Measurements from ENCODE around the gene USP14.

USP14 gene

GRCh38 chr18:159933-160332, 1.6 kb downstream of the USP14 start:
- DNase-seq (ENCODE audit: low read depth in 2 of 2), result no peak

GRCh38 chr18:160831-161570, 2.6 kb downstream of the USP14 start:
- DNase-seq (ENCODE audit: low read depth in 2 of 2), result no peak

GRCh38 chr18:172361-172760, 14.0 kb downstream of the USP14 start:
- no peak for DNase-seq (ENCODE audit: low read depth in 2 of 2)

- no peak for DNase-seq (ENCODE audit: low read depth in 2 of 2)
These were observed 21.1 kb downstream of the USP14 start for GRCh38 chr18:179499-179898.

- DNase-seq (ENCODE audit: low read depth in 2 of 2), result no peak
These were observed 23.4 kb downstream of the USP14 start for GRCh38 chr18:181711-182110.

- DNase-seq (ENCODE audit: low read depth in 2 of 2), result no peak
These were observed 25.4 kb downstream of the USP14 start for GRCh38 chr18:183769-184168.

- DNase-seq (ENCODE audit: low read depth in 2 of 2), result no peak
These were observed 30.9 kb downstream of the USP14 start for GRCh38 chr18:189254-189653.

GRCh38 chr18:191725-192124, 33.4 kb downstream of the USP14 start:
- no peak for DNase-seq (ENCODE audit: low read depth in 2 of 2)

- no peak for DNase-seq (ENCODE audit: low read depth in 2 of 2)
These were observed 34.4 kb downstream of the USP14 start for GRCh38 chr18:192801-193200.

GRCh38 chr18:195651-196050, 37.3 kb downstream of the USP14 start:
- DNase-seq (ENCODE audit: low read depth in 2 of 2), result no peak

GRCh38 chr18:199214-199613, 40.9 kb downstream of the USP14 start:
- DNase-seq (ENCODE audit: low read depth in 2 of 2), result no peak

- DNase-seq (ENCODE audit: low read depth in 2 of 2), result no peak
These were observed 41.4 kb downstream of the USP14 start for GRCh38 chr18:199768-200167.

GRCh38 chr18:210075-210474, 51.7 kb downstream of the USP14 start:
- no peak for DNase-seq (ENCODE audit: low read depth in 2 of 2)

- DNase-seq (ENCODE audit: low read depth in 2 of 2), result no peak
These were observed 52.4 kb downstream of the USP14 start for GRCh38 chr18:210733-211132.

GRCh38 chr18:211582-211981, 53.2 kb downstream of the USP14 start:
- DNase-seq (ENCODE audit: low read depth in 2 of 2), result no peak

GRCh38 chr18:212780-213179, 54.4 kb downstream of the USP14 start:
- DNase-seq (ENCODE audit: low read depth in 2 of 2), result no peak

GRCh38 chr18:213505-213904, 55.1 kb downstream of the USP14 start:
- no peak for DNase-seq (ENCODE audit: low read depth in 2 of 2)

GRCh38 chr18:213966-214365, 55.6 kb downstream of the USP14 start:
- no peak for DNase-seq (ENCODE audit: low read depth in 2 of 2)

- DNase-seq (ENCODE audit: low read depth in 2 of 2), result no peak
These were observed 57.2 kb downstream of the USP14 start for GRCh38 chr18:215448-216010.

GRCh38 chr18:217532-218336, 59.4 kb downstream of the USP14 start:
- DNase-seq (ENCODE audit: low read depth in 2 of 2), result no peak

- no peak for DNase-seq (ENCODE audit: low read depth in 2 of 2)
These were observed 62.4 kb downstream of the USP14 start for GRCh38 chr18:220708-221107.

GRCh38 chr18:225745-226144, 67.4 kb downstream of the USP14 start:
- no peak for DNase-seq (ENCODE audit: low read depth in 2 of 2)

GRCh38 chr18:227374-227773, 69.0 kb downstream of the USP14 start:
- DNase-seq (ENCODE audit: low read depth in 2 of 2), result no peak

Data from stimulated activated CD4-positive, alpha-beta T cell treated with anti-CD3 and anti-CD28 coated beads, Interleukin-15, amount 100 ng/mL, for 48 hours (primary cell).